ENCODE results near the gene LSM7.

DNA sequence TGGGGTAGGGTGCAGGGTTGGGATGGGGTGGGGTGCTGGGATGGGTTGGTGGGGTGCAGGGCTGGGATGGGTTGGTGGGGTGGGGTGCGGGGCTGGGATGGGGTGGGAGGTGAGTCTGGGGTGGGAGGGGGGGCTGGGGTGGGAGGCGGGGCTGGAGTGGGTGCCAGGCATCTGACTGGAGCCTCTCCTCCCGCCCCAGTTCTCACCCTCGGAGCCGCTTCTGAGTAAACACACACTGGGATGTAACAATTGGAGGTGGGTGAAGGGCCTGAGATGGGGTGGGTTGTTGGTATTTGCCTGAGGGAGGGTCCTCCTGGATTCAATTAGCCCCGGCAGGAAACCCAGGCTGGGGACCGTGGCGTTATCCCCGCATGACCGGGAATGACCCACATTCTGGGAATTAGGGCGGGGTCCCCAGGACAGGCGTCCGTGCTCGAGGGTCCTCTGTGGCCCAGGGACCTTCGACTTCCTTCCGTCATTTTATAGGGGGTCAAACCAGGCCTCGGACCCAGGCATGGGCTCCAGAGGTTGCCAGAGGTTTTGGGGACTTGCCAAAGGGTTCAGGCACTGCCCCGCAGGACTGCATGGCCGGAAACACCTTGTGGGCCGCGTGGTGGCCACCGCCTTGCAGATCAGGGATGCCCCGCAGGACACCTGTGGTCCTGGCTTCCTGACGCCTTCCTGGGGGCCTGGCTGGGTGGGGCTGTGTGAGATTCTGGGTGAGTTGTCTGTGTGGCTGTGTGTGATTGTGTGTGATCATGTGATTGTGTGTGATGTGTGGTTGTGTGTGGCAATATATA, 33.1 kb upstream of the LSM7 start:
- TF ChIP-seq, protein P1, sequence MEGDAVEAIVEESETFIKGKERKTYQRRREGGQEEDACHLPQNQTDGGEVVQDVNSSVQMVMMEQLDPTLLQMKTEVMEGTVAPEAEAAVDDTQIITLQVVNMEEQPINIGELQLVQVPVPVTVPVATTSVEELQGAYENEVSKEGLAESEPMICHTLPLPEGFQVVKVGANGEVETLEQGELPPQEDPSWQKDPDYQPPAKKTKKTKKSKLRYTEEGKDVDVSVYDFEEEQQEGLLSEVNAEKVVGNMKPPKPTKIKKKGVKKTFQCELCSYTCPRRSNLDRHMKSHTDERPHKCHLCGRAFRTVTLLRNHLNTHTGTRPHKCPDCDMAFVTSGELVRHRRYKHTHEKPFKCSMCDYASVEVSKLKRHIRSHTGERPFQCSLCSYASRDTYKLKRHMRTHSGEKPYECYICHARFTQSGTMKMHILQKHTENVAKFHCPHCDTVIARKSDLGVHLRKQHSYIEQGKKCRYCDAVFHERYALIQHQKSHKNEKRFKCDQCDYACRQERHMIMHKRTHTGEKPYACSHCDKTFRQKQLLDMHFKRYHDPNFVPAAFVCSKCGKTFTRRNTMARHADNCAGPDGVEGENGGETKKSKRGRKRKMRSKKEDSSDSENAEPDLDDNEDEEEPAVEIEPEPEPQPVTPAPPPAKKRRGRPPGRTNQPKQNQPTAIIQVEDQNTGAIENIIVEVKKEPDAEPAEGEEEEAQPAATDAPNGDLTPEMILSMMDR (IDR thresholded peaks at IDR 0.05), result no peak
- TF ChIP-seq POLR2A (IDR thresholded peaks at IDR 0.05) (no peak), POLR2AphosphoS5 (IDR thresholded peaks at IDR 0.05) (no peak)

Measured in breast epithelium (tissue), 3 donors.